ENCODE measurements around the gene ARHGEF28.

ARHGEF28 gene

DNA sequence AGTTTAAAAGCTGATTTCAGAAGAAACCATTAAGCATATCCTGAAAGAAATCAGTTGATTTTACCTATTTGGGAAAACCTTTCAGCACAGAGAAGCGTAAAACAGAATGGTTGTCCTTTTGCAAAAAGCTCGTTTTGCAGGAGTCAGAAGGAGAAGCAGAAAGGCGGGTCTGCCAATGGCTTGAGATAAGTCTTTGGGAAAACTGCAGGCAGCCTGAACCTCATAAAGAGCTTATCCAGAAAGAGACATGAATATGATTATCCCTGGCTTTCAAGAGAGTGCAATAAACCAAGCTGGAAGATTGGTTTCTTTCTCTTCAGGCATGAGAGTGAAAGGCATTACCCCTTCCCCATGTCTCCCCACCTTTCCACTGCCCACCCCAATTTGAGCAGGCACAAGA lies 353.3 kb downstream of the ARHGEF28 start:
- no peak for DNase-seq

GRCh38 chr5:73981704-73982103 lies 355.7 kb downstream of the ARHGEF28 start:
- no peak for DNase-seq

- no peak for DNase-seq
Observed at GRCh38 chr5:73983644-73984043, 357.6 kb downstream of the ARHGEF28 start.

DNA sequence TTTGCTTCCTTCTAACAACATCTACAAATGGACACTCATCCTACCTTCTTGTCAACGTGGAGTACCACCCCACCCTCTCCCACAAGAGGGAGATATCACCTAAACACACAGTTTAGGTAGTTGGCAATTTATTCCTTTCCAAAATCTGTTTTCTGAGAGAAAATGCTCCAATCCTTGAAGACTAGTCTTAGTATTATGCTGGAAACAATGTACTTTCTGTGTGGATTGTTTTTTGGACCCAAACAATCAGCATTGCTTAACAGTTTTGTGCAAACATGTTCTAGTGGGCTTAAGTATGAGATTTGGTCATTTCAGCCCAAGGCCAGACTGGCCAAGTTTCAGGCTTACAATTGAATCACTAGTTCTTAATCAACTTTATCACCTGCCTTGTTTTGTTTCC lies 359.1 kb downstream of the ARHGEF28 start:
- no peak for DNase-seq

- DNase-seq = no peak
Observed at GRCh38 chr5:73986729-73987128, 360.7 kb downstream of the ARHGEF28 start.

GRCh38 chr5:73987915-73988314 lies 361.9 kb downstream of the ARHGEF28 start:
- no peak for DNase-seq

DNA sequence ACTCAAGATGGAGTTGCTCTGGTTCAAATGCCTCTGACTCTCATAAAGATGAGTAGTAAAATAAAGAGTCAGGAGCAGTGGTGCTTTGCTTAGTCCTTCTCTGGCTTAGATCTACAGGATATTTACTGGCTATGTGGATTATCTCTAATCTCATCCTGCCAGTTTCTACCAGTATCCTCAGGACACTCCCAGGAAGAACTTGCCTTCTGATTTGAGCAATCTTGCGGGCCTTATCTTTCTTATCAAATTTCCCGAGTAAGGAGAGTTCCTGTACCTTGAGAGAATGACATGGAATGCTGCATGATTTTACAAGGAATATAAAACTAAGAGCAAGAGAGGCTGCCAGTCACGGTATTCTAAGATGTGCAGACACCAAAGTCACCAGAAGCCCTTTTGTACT lies 364.0 kb downstream of the ARHGEF28 start:
- DNase-seq = no peak
